Activated CD4-positive, alpha-beta T cell treated with anti-CD3 and anti-CD28 coated beads for 48 hours (primary cell): ENCODE data around the gene ARL2BP.
"Not testable (repeated sequence)": the region's sequence is repeated elsewhere in the genome, so short reads cannot be mapped to it uniquely, and the experiment has no call there.

Experiments used
- DNase-seq: peaks from one replicate; pipeline ENCODE4 v3.0.0-alpha.2; 2020

ARL2BP gene

DNA sequence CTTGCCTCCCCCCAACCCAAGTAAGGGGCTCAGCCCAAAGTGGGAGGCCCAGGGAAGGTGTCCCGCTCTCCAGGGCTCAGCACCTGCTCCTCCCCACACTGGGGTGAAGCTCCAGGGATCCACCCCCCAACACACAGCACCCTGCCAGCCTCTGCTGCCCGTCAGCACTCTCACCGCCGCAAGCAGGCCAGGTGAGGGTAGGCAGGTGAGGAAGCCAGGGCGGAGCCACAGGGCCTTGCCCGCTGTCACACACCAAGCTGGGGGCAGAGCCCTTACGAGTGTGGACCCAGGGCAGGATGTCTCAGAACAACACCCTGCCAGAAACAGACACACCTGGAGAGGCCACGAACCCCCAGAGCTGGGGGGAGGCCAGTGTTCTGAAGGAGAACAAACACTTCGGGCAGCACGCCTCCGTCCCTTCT lies 19.9 kb downstream of the ARL2BP start:
- DNase-seq: no peak

DNA sequence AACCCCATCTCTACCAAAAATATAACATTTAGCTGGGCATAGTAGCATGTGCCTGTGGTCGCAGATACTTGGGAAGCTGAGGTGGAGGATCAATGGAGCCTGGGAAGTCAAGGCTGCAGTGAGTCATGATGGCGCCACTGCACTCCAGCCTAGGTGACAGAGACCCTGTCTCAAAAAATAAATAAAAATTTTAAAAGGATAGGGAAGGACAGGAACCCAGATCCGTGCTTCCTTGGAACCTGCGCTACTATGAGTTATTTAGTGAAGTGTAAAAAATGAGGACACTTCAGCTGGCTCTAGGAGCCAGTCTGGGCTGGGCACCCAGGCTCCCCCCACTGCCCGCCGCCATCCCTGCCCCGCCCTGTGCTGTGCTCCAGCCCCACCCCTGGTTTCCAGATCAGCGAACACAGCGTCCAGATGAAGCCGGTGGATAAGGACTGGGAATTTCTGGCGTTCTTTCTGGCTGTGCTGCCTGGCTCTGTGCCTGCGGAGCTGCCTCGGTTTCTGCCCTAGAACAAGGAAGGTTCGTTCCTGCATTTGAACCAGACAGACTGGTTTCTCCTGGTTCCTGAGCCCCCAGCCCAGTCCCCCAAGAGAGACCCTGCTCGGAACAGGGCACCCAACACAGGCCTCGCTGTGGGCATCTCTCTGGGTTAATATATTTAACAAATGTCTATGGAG lies 20.9 kb downstream of the ARL2BP start:
- no peak for DNase-seq

DNA sequence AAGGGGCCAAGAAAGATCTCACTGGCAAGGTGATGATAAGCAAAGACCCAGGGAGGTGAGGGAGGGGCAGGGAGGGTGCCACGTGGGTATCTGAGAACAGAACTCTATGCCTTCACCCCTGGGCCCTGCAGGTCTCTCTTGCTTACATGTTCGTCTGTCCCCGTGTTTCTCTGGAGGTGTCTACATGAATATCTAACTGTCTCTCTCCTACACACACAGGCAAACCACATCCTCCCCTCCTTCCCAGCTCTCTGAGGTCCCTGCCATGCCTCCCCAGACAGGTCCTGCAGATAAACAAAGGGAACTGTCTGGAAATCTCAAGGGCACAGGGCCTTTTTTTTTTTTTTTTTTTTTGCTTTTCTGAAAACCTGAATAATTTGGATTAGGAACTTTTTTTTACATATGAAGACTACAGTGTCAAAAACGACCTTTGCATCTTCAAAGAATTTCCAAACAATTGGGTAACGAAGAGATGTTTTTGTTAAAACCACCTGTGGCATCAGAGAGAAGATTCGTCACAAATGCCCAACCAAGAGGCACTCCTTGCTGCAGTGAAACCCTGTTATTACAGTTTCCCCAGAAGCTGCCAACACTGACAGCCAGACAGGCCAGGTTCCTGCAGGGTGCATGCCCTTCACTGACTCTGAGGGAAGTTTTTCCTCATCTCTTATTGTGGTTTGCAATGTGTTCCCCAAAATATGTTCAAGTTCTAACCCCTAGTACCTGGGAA lies 21.6 kb downstream of the ARL2BP start:
- peak; percentile 33 for DNase-seq

DNA sequence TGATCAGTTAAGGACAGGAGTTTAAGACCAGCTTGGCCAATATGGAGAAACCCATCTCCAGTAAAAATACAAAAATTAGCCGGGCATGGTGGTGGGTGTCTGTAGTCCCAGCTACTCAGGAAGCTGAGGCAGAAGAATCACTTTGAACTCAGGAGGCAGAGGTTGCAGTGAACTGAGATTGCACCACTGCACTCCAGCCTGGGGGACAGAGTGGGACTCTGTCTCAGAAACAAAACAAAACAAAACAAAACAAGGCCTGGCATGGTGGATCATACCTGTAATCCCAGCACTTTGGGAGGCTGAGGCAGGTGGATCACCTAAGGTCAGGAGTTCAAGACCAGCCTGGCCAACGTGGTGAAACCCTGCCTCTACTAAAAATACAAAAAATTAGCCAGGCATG lies 22.3 kb downstream of the ARL2BP start:
- not testable (repeated sequence) for DNase-seq

DNA sequence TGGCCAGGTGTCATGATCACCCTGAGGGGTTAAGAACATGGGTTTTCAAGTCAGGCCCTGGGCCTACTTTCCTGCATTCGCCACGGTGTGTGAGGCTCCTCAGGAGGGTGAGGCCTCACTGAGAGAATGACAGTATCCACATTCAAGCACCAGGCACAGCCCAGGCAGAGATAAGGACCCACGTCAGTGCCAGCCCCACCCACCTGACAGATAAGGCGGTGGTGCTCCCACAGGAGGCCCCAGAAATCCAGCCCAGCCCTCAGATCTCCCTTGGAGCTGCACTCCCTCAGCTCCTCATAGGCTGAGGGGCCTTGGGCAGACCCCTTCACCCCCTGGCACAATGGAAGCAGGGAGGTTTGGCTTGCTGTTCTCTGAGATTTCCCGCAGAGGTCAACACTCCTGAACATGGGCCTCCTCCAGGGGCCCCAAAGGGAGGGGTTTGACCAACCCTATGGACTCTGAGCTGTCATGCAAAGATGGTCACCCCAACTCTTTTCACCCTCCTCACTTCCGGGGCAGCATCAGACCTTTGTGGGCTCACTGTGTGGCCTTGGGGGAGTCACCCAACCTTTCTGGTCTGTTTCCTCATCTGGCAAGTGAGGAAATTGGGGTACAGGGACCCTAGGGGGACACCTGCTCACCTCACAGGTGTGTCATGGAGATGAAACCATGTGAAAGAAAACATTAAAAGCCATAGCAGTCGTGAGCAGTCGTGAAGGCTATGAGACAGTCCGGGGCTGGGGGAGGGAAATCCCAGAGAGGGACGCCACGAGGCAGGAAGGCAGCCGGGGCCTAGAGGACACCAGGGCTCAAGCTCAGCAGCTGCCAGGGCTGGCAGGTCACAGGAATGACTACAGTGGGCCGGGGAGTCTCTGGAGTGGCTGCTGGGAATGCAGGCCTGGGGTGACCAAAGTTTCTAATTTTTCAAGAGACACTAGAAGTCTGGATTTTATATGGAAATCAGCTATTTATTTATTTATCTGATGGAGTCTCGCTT lies 24.0 kb downstream of the ARL2BP start:
- DNase-seq: no peak

DNA sequence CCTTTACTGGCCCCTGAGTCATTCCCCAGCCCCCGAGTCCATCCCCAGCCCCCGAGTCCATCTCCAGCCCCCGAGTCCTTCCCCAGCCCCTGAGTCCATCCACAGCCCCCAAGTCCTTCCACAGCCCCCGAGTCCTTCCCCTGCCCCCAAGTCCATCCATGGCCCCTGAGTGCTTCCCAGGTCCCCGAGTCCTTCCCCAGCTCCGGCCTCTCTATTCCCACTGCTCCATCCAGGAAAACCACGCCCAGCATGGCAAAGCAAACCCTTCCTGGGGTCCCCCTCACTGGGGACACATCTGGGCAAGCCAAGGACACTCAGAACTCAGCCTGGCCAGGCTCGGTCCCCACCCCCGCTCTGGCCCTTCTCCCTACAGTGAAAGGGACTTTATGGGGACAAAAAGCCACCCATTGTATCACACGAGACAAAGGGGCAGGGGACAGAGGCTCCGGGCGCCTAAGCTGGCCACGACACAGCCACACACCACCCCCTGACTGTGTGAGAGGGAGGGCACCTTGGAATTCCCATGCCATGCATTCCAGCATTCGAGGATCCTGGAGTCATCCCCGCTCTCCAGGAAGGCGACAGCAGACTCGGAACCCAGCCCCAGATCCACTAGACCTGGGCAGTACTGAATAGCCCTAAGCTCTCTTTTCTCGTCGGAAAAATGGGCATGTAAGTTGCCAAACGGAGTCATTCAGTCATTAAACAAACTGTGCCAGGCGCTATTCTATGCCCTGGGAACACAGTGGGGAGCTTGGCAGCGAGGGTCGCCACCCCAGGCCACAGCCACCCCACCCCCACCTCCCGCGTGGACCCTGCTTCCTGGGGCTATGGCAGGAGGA lies 25.4 kb downstream of the ARL2BP start:
- DNase-seq: no peak

DNA sequence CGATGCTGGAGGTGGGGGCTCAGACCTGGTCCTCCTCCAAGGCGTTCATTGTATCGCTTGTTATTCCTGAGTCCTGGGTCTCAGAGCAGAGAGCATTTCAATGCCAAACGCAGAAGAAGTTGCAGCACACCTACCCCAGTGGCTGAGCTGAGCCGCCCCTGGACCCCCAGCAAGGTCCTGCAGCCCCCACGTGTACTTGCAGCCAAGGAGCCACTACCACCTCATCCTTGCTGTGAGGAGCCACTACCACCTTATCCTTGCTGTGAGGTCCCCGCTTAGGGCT lies 25.9 kb downstream of the ARL2BP start:
- no peak for DNase-seq

DNA sequence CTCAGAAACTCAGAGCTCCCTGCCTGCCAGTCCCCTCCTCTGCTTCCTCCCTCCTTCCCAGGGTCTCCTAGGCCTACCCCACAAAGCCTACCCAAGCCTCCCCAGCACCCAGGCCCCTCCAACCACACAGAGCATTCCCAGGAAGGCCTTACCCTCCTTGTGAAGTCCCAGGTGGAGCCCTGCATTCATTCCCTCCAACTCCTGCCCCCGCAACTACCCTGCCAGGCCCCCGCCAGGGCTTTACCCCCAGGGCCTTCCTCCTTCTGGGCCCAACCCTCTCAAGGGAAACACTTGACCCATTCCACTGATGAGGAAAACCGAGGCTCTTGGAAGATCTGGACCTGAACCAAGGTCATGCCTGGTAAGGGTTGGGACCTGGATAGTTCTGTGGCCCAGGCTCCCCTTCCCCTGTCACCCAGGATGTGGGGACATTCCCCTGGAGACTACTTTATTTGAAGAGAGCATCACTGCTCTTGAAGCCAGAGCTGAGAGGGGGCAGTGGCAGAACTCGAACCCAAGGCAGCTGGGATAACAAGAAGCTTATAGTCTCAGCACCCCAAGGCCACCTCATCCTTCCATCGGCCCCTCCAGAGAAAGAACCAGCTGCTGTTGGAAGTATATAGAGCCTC lies 26.9 kb downstream of the ARL2BP start:
- DNase-seq: no peak

DNA sequence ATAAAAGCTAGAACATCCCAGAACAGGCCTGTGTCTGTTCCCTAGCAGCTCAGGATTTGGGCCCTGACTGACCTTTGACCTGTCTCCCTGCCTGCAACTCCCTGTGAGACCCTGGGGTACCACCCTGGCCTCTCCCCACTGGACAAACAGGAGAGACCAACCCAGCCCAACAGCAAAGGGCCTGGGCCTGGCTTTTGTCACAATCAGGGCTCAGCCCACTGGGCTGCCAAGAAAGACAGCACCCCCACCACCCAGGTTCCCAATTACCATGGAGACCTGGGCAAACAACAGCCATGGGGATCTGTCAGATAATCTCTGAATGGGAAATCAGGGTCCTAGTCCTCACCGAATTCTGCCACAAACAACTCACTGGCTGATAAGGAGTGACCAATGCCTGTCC lies 28.3 kb downstream of the ARL2BP start:
- DNase-seq: no peak

DNA sequence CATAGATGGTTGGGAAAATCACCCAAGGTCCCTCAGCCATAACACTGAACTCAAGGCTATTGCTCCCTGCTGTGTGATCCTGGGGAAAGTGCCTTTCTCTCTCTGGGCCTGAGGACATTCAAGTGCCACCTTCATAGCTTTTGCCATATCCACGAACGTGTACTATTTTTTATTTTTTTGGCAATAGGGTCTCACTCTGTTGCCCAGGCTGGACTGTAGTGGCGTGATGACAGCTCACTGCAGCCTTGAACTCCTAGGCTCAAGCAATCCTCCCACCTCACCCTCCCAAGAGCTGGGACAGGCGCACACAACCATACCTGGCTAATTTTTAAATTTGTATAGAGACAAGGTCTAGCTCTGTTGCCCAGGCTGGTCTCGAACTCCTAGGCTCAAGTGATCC lies 28.8 kb downstream of the ARL2BP start:
- DNase-seq: no peak

DNA sequence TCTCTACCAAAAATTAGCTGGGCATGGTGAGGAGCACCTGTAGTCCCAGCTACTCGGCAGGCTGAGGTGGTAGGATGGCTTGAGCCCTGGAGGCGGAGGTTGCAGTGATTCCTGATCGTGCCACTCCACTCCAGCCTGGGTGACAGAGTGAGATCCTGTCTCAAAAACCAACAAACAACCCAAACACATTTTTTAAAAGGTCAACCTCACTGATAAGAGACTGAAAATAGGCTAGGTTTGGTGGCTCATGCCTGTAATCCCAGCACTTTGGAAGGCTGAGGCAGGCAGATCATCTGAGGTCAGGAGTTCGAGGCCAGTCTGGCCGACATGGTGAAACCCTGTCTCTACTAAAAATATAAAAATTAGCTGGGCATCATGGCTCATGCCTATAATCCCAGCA lies 30.9 kb downstream of the ARL2BP start:
- DNase-seq: not testable (repeated sequence)

DNA sequence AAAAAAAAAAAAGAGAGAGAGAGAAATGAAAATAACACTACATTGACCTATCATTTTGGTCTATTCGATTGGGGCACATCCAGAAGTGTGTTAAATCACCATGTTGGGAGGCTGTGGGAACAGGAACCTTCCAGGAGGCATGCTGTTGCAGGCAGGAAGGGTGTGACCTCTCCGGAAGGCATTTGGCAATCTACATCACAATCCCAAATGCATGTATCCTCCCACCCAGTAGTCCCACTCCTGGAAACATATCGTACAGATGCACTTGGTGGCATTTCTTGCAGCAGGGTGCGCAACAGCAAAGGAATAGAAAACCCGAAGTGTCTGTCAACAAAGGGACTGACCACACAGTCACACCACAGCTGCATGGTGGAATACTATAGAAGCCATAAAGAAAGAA lies 31.5 kb downstream of the ARL2BP start:
- DNase-seq: no peak

DNA sequence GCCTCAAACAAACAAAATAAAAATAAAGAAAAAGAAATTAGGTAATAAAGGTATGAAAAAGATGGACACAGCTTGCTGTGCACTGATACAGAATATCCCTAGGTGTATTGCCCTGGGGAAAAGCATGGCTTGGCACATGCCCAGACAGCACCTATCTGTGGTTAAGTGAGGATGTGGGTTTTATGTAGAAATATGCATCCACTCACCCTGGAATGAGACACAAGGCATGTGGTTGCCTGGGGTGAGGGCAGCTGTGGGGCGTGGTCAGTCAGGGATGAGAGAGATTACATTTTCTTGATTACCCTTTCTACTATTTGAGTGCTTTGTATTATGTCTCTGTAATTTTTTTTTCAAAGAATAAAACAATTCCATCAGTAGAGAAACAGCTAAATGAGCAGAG lies 32.5 kb downstream of the ARL2BP start:
- peak; percentile 75 for DNase-seq

DNA sequence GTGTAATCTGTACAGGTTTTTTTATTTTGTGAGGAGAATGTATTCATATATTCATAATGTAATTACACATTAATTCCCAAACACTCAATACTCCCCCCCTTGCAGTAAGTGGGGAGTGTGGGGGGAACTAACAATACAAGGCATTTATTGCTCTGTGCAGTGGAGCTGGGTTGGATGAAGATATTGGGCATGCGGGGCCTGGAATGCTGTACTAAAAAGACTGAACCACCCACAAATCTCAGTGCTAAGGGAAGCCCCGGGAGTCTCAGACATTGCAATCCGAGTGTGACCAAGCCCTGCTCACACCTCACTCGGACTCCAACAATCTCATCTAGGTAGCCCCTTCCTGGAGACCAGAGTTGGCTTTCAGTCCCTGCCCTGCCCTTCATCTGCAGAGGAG lies 33.4 kb downstream of the ARL2BP start:
- DNase-seq: no peak

DNA sequence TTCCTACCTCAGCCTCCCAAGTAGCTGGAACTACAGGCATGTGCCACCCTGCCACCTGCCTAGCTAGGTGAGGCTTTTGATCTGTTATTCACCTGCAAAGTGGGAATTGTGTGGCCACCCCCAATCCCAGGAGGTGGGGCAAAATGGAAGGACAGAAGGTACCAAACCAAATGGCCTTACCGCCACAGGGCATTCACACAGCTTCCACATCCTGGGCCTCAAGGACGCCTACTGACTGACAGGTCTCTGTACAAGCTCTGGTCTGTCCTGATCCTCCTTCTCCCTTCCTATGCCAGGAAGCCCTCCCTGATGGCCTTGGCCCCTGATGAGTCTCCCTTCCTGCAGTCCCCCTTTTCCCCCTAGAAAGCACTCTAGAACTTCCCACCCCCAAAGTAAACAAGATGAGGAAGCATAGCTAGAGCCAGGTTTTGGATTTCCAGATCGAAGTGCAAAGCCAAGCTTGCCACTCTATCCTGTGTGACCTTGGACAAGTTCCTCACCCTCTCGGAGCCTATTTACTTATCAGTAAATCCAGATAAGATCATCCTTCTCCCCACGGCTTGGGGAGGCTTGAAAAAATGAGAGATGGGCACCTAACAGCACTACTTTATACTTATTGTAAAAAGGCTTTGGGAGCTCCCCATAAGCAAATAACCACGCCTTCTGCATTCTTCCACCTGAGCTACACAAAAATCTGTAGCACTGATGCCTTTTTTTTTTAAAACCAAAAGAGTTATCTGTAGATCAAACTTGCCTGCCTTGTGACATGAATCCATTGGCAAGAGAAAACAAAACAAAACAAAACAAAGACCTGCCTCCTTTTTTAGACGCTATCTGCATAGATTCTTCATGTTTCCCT lies 35.0 kb downstream of the ARL2BP start:
- DNase-seq: no peak

DNA sequence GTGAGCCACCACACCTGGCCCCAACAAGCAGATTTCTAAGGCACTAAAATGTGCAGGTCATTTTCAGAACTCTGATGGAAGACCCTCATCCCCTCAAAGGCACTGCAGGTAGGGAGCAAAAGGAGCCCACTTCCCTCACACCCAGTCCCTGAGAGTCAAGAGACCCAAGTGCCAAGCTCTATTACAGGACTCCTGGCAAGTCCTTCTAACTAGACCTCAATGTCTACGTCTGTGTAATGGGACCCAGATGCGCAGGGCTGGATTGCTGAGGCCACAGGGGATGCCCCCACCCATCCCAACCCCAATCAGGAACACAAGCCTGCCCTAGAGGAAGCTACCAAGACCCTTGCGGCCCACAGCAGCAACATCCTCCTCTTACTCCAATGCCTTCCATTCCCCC lies 36.7 kb downstream of the ARL2BP start:
- DNase-seq: no peak

DNA sequence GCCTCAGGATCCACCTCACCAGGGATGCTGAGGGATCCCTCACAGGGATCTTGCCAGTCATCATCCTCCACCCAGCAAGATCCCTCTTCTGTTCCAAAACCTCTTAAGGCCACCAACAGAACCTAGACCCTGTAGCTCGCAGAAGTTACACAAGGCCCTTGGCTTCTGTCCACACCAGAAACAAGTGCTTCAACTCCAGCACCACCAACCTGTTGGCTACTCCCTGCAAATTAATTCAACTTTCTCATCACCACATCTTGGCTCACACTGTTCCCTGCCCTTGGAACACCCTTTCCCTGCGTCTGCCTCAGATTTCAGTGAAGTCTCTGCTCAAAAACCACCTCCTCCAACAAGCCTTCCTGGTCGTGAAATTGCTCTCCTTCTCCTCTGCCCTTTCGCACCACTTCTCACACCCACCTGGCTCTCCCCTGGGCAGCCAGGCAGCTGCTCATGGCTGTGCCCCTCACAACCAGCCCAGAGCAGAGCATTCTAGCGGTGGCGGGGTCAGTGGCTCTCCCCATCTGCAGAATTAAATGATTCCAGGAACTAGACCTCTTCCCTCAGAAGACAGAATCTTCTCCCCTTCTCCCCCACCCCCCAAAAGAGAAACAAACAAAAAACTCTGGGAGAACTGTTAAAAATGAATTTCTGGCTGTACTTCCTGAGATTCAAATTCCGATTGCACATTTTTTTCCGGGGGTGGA lies 37.6 kb downstream of the ARL2BP start:
- DNase-seq: no peak

DNA sequence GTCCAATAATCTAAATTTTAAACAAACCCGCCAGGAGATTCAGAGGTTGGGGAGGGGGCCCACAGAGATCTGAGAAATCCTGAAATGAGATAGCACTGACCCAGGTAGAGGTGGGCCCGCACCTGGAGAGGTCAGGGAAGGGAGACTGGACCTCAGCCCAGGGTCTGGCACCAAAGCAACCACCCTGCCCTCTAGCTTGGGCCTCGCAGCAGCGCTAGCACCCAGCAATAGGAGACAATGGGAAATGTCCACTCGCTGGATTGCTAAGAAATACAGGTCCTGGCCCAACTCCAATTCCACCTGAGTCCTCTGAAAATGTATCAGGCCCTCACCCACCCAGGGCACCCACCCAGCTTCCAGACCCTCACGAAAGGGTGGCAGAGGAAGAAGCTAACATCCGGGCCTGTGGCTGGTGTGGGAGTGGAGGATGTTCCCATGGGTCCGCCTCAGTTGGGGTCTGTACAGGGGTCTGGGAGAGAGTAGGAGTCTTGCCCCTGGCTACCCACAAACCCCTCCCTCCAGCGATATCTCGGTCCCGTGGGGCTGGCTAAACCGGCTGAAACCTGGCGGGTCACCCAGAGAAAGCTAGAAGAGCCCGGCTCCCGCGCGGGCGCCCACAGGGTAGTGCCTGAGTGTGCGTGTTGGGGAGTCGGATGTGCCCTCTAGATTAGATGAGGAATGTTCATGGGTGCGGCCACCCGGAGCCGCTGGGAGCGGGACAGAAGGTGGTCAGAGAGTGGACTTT lies 38.3 kb downstream of the ARL2BP start:
- no peak for DNase-seq

DNA sequence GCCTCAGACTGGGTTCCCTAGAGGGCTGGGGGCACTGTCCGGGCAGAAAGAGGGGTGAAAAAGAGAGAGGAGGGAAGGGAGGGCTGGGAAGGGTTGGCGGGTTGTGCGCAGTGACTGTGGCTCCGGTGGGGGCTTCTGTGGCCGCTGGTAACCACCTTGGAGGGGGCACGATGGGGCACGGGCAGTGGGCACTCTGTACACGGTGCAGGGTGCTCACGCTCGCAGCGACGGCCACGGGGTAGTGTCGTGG lies 38.8 kb downstream of the ARL2BP start:
- no peak for DNase-seq
